Tibial artery (tissue), 4 donors: ENCODE measurements around the gene DLG1.

Experiments
- DNase-seq, 2 donors: peaks; one replicate each; pipeline ENCODE4 v3.0.0-alpha.2; 2019
- H3K27ac ChIP-seq, 2 donors: fragments of 200-600 bp; sonication (generic) in 1 of 2; 1 replicate in 1 of 2; 2 replicates in 1 of 2; pipeline ENCODE4 v1.5.1; 2018 to 2019; ENCODE audit warnings: mild to moderate bottlenecking in 1 of 2
- H3K27me3 ChIP-seq, 2 donors: fragments of 200-600 bp; sonication (generic) in 1 of 2; one replicate each; pipeline versions ENCODE4 v1.5.1 to v1.6.0; 2016 to 2019
- H3K36me3 ChIP-seq, 3 donors: fragments of 200-600 bp; sonication (generic) in 2 of 3; one replicate each; pipeline ENCODE4 v1.5.1; 2016 to 2019; ENCODE audit warnings: mild to moderate bottlenecking in 2 of 3
- H3K4me1 ChIP-seq, 4 donors: fragments of 200-600 bp; sonication (generic) in 2 of 4; 1 replicate in 3 of 4; 2 replicates in 1 of 4; pipeline ENCODE4 v1.5.1; 2016 to 2019
- H3K4me3 ChIP-seq, 2 donors: fragments of 200-600 bp; sonication (generic) in 1 of 2; 1 replicate in 1 of 2; 2 replicates in 1 of 2; pipeline ENCODE4 v1.5.1; 2018 to 2019; ENCODE audit warnings: mild to moderate bottlenecking in 2 of 2
- H3K9me3 ChIP-seq, 3 donors: fragments of 200-600 bp; sonication (generic) in 1 of 3; one replicate each; pipeline ENCODE4 v1.5.1; 2016 to 2019
- CTCF ChIP-seq, 2 experiments: fragments of 200-600 bp in 1 of 2; fragments of 450-650 bp in 1 of 2; IDR thresholded peaks; one replicate each; pipeline ENCODE4 v1.5.1; 2017 to 2019; ENCODE audit warnings: antibody characterized with exemption in 2 of 2, mild to moderate bottlenecking in 1 of 2, moderate library complexity in 1 of 2
- intact Hi-C: fragments of 100-400 bp; cut with DNase I; formaldehyde crosslinking; loops from one replicate; pipeline ENCODE4 v1.15.0; 2023; ENCODE audit warnings: low total_unique reads

The DLG1 gene

DNA sequence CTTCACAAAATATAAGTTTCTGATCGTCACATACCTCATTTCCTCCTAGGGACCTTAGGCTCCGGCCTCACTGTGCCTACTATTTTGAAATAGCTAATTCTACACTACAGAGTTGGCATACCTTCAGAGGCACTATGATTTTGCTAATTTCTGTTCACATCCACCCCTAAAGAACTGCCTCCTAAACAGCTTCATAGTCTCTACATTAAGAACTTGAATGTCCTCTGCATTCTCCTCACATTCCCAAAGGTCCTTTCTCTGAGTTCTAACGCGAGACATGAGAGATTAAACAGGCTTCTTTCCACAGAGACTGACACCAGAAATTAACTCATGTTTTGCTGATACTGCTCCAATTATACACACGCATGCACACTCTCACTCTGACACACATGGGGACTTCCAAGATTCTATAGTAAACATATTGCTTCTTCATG lies 75.5 kb downstream of the DLG1 start:
- DNase-seq = no peak
- intact Hi-C loops = no loop called here
- peaks cover 0 to 4% (median 0%) of the 10 kb centered on the region in 4 donors for H3K4me1 ChIP-seq

GRCh38 chr3:197219619-197220018 lies 78.8 kb downstream of the DLG1 start:
- no peaks in the 10 kb centered on the region for H3K36me3 ChIP-seq
- H3K4me3 ChIP-seq = no peak overlapping the region
- intact Hi-C loops = no loop called here
- DNase-seq = no peak
- no peaks in the 10 kb centered on the region for H3K9me3 ChIP-seq
- no peaks in the 10 kb centered on the region for H3K27me3 ChIP-seq
- H3K4me1 ChIP-seq = peaks cover 0 to 27% (median 7%) of the 10 kb centered on the region in 4 donors
- no peak overlapping the region for H3K27ac ChIP-seq
- TF ChIP-seq CTCF (IDR thresholded peaks at IDR 0.05) = no peak

More for the DNA sequence above, 75.5 kb downstream of the DLG1 start:
- no peaks in the 10 kb centered on the region for H3K27me3 ChIP-seq
- no peak overlapping the region for H3K27ac ChIP-seq
- no peak overlapping the region for H3K4me3 ChIP-seq
- H3K9me3 ChIP-seq = no peaks in the 10 kb centered on the region
- TF ChIP-seq CTCF (IDR thresholded peaks at IDR 0.05) = no peak
- H3K36me3 ChIP-seq = no peaks in the 10 kb centered on the region

- intact Hi-C loops = no loop called here
- H3K4me3 ChIP-seq = no peak overlapping the region
- no peaks in the 10 kb centered on the region for H3K36me3 ChIP-seq
- no peak for DNase-seq
- H3K27ac ChIP-seq = no peak overlapping the region
- no peak for TF ChIP-seq CTCF (IDR thresholded peaks at IDR 0.05)
- peaks cover 0 to 27% (median 7%) of the 10 kb centered on the region in 4 donors for H3K4me1 ChIP-seq
- H3K9me3 ChIP-seq = no peaks in the 10 kb centered on the region
- H3K27me3 ChIP-seq = no peaks in the 10 kb centered on the region
Observed at GRCh38 chr3:197218210-197218609, 80.2 kb downstream of the DLG1 start.

GRCh38 chr3:197216914-197217313 lies 81.5 kb downstream of the DLG1 start:
- Histone ChIP-seq H3K9me3 (no peaks in the 10 kb centered on the region), H3K27ac (peak overlapping the region in 1 of 2 donors; percentile 33), H3K36me3 (no peaks in the 10 kb centered on the region), H3K27me3 (no peaks in the 10 kb centered on the region), H3K4me1 (peaks cover 0 to 27% (median 7%) of the 10 kb centered on the region in 4 donors), H3K4me3 (no peak overlapping the region)
- no peak for DNase-seq
- intact Hi-C loops = no loop called here
- TF ChIP-seq CTCF (IDR thresholded peaks at IDR 0.05) = no peak

- H3K36me3 ChIP-seq = no peaks in the 10 kb centered on the region
- no peaks in the 10 kb centered on the region for H3K9me3 ChIP-seq
- intact Hi-C loops = no loop called here
- no peak for TF ChIP-seq CTCF (IDR thresholded peaks at IDR 0.05)
- peaks cover 0 to 27% (median 7%) of the 10 kb centered on the region in 4 donors for H3K4me1 ChIP-seq
- H3K27ac ChIP-seq = peak overlapping the region; percentile 33 to 43
- DNase-seq = no peak
- H3K27me3 ChIP-seq = no peaks in the 10 kb centered on the region
- H3K4me3 ChIP-seq = no peak overlapping the region
Observed at GRCh38 chr3:197216169-197216860, 82.1 kb downstream of the DLG1 start.
